ENCODE measurements around the gene OSBPL6.

The OSBPL6 gene

DNA sequence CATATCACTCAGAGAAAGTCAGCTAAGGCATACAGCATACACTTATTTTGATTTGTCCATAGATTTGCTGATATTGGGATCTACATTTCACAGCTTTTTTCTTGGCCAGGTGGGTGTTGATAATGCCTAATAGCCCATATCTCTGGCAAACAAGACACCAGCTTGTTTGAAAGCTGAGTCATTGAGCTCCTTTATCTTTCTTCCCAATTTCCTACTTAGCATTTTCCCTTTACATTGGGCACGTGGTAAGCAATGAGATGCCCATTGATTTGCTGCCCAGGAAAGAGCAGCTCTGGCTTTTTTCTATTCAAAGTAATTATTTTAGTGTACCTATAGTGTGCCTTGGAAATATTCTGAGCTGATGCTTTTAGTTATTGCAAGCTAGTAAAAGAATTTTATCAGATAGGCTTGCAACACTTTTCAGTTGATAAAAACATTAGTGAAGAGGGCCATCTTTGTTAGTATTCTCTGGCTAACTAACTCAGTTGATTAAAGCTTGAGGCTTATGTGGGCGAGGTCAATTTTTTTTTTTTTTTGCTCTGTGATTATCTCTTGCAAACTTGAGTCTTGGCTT is 79.6 kb downstream of the OSBPL6 start:
- no peak for DNase-seq (ENCODE audit: low spot score)

DNA sequence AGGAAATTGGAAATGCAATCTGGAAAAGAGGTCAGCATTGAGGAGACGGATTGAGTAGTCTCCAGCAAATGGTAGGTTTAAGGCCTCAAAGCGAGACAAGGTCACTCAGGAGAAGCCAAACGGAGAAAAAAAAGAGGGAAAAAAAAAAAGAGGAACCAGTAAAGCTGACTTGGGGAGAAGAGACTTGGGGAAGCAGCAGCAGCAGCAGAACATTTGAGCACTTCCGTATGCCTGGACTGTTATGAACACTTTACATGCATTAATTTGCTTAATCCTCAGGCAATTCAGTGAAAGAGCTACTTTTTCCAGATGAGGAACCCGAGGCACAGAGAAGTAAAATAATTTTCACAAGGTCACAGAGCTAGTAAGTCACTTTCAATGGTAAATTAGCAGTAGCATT is 81.3 kb downstream of the OSBPL6 start:
- no peak for DNase-seq (ENCODE audit: low spot score)

- no peak for DNase-seq (ENCODE audit: low spot score)
These were observed 83.5 kb downstream of the OSBPL6 start for GRCh38 chr2:178277741-178278197.

- DNase-seq (ENCODE audit: low spot score) = peak; percentile 85
These were observed 84.8 kb downstream of the OSBPL6 start for GRCh38 chr2:178279142-178279541.

- no peak for DNase-seq (ENCODE audit: low spot score)
These were observed 85.3 kb downstream of the OSBPL6 start for GRCh38 chr2:178279636-178280035.

DNA sequence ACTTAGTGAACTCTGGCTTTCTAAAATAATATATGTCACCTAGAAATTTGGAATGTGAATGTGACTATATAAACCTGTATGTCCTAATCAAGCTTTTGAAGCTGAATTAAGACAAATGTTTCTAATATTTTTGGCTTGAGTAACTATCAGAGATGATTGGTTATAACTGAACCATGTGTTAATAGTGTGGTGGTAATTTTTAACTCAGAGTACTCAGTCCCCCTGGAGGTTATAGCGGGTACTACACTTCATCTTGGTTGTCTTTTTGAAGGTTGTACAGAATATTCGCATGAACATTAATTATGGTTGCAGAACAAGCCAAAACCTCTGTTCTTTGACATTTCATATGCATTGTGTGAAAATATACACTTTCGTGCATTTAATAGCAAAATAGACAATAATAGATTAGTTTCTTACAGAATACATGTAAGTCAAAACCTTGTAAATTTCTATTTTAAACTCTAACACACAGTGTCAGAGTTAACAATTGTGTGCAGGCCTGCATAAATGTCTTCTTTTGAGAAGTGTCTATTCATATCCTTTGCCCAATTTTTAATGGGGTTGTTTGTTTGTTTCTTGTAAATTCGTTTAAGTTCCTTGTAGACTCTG is 86.0 kb downstream of the OSBPL6 start:
- peak; percentile 60 for DNase-seq (ENCODE audit: low spot score)

DNA sequence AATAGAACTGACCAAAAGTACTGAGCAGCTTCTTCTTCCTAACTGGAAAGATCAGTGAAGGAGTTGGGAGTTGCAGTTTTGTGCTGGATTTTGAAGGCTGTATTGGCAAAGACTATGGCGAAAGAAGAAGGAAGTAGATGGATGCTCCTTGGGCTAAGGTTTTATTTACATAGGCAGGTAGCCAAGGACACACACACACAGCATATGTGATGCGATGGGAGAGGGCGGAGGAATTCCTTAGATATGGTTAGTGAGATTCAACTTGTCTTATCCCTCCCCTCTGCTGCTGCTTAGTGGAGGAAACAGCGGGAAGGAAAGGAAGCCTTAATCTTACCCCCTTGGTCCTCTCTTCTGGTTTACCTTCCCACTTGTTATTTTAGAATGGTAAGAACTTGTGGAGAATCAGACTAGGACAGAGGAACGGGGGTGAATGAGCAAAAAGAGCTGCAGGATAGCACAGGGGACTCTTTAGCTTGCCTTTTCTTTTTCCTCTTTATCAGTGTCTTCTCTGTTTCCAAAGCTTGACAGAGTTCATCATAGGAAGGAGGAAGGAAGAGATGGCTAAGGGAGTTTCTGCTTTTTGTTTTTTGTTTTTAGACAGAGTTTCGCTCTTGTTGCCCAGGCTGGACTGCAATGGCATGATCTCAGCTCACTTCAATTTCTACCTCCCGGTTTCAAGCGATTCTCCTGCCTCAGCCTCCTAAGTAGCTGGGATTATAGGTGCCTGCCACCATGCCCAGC is 87.9 kb downstream of the OSBPL6 start:
- DNase-seq (ENCODE audit: low spot score) = peak; percentile 5

- no peak for DNase-seq (ENCODE audit: low spot score)
These were observed 89.1 kb downstream of the OSBPL6 start for GRCh38 chr2:178283341-178283918.

- no peak for DNase-seq (ENCODE audit: low spot score)
These were observed 90.4 kb downstream of the OSBPL6 start for GRCh38 chr2:178284613-178285286.

DNA sequence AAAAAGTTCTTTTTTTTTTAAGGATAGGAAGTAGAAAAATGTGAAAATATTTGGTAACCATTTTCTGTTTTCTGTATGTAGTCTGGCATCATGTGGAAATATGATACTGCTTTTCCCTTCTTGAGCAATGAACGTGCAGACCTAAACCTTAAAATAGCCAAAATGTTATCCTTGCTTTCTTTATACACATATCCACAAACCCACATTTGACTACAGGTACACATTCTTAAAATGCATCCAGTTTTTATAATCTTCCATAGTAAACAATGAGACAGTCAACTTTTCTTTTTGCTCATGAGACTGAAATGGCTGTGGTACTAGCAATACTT is 90.9 kb downstream of the OSBPL6 start:
- DNase-seq (ENCODE audit: low spot score) = no peak

DNA sequence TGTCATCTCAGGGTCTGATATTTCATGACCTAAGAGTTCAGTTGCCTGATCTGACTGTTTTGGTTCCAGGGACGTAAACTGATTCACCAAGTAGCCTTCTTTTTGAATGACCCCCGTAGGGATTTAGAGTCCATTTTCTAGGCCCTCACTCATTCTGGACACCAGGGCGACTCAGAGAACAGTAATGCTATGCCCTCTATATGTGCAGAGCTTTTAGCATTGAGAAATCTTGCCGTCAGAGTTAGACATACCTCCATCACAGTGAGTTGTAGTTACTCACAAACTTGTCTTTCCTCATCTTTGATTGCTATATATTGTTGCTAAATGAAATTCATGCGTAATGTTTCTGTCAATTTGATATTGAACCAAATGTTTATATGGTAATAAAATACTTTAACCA is 92.3 kb downstream of the OSBPL6 start:
- DNase-seq (ENCODE audit: low spot score) = no peak

GRCh38 chr2:178287652-178288344 is 93.5 kb downstream of the OSBPL6 start:
- DNase-seq (ENCODE audit: low spot score) = no peak

- DNase-seq (ENCODE audit: low spot score) = no peak
These were observed 97.4 kb downstream of the OSBPL6 start for GRCh38 chr2:178291703-178292102.

GRCh38 chr2:178292586-178292985 is 98.3 kb downstream of the OSBPL6 start:
- DNase-seq (ENCODE audit: low spot score) = no peak

DNA sequence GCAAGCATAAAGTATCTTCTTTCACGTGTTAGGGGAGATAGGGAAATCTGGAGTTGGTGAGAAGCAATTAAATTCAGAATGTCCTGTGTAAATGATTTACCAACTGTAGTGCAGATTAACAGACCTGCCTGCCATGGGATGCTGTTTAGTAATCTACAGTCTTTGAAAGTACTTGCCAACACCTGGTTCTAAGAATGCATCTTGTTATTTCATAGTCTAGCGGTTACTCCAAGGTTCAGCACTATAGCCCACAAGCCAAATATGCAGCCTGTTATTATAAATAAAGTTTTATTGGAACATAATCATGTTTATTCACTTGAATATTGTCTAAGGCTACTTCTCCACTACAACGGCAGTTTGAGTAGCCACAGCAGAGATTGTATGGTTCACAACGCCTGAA is 100.8 kb downstream of the OSBPL6 start:
- no peak for DNase-seq (ENCODE audit: low spot score)

- DNase-seq (ENCODE audit: low spot score) = no peak
These were observed 101.6 kb downstream of the OSBPL6 start for GRCh38 chr2:178295906-178296305.

DNA sequence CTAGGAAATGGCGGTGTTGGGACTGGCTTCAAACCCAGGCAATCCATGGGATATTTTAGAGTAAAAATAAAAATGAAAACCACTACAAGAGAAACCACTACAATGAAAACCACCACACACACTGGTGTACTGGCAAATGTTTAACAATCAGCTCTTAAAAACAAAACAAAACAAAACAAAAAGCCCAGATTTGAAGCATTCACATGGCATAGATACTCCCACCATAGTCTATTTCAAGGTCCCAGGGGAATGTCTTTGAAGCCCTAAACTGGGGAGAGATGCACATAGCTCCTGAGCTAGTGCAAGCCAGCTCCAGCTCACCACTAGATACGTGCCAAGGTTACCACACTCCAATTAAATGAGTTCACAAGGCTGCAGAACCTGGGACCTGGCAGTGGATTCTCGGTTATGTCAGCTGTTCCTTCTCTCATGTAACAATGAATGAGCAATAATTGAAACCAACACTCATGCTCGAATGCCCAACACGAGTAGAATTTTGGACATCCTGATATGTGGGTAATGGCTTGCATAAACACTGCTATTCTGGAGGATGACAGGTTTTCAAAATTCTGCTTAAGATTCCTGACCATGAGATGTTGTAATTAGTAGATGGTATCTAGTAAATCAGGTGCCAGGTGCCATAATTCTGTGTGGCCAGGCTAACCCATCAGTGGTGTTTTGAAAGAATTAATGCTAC is 102.2 kb downstream of the OSBPL6 start:
- no peak for DNase-seq (ENCODE audit: low spot score)

DNA sequence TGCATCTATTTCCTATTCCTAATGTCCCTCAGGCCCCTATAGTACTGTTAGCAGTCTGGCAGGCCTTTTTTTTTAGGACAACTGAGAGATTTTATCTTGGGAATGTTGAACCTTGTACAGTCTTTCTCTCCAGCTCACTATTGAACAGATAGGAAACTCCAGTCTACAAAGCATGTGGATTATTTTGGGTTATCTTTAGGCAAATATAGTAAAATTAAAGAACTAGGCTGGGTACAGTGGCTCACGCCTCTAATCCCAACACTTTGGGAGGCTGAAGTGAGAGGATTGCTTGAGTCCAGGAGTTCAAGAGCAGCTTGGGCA is 102.7 kb downstream of the OSBPL6 start:
- DNase-seq (ENCODE audit: low spot score) = no peak

- DNase-seq (ENCODE audit: low spot score) = peak; percentile 40
These were observed 104.5 kb downstream of the OSBPL6 start for GRCh38 chr2:178298785-178299212.

- no peak for DNase-seq (ENCODE audit: low spot score)
These were observed 107.4 kb downstream of the OSBPL6 start for GRCh38 chr2:178301649-178302238.

GRCh38 chr2:178304333-178304732 is 110.0 kb downstream of the OSBPL6 start:
- DNase-seq (ENCODE audit: low spot score) = no peak

Data from AG08395 (cell line).